Astrocyte (in vitro differentiated cells and primary cell): ENCODE results near the gene UBAC1.

ENCODE experiments used
- EZH2 ChIP-seq: IDR thresholded peaks from 2 replicates; pipeline ENCODE4 v1.6.1; 2012; ENCODE audit warnings: mild to moderate bottlenecking, low read length, inconsistent platforms; ENCODE audit not compliant: insufficient read depth
- TF ChIP-seq, protein P1 (sequence below): IDR thresholded peaks from 2 replicates; pipeline ENCODE4 v1.5.1; 2011; ENCODE audit warnings: low read depth, mild to moderate bottlenecking, inconsistent platforms, low read length, moderate library complexity; ENCODE audit not compliant: insufficient read depth

DNA sequence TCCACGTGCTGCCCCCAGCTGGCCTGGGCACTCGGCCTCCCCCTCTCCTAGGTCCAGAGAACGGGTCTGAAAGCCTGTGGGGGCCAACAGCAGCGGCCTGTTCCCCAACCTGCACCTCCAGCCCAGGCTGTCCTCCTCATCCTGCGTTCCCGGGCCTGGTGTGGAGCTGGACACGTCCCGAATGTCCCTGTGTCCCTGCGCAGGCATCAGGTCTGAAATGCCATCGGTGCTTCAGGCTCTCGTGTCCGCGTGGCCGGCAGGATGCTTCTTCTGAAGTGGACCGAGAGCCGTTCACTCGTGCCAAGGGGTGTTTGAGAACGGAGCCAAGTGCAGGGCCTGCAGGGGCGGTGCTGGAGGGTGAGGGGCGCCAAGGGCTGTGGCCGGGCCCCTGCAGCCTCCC is 24.7 kb upstream of the UBAC1 start:
- TF ChIP-seq, protein P1, sequence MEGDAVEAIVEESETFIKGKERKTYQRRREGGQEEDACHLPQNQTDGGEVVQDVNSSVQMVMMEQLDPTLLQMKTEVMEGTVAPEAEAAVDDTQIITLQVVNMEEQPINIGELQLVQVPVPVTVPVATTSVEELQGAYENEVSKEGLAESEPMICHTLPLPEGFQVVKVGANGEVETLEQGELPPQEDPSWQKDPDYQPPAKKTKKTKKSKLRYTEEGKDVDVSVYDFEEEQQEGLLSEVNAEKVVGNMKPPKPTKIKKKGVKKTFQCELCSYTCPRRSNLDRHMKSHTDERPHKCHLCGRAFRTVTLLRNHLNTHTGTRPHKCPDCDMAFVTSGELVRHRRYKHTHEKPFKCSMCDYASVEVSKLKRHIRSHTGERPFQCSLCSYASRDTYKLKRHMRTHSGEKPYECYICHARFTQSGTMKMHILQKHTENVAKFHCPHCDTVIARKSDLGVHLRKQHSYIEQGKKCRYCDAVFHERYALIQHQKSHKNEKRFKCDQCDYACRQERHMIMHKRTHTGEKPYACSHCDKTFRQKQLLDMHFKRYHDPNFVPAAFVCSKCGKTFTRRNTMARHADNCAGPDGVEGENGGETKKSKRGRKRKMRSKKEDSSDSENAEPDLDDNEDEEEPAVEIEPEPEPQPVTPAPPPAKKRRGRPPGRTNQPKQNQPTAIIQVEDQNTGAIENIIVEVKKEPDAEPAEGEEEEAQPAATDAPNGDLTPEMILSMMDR: no peak
- no peak for TF ChIP-seq EZH2
